Mucosa of rectum (tissue), 2 donors: Measurements from ENCODE around the gene OTUB1.

ENCODE experiments used
- H3K27ac ChIP-seq, 2 donors: one replicate each; pipeline ENCODE4 v1.7.0; 2013; ENCODE audit warnings: inconsistent platforms in 2 of 2, low read depth in 2 of 2, low read length in 2 of 2
- H3K27me3 ChIP-seq, 2 donors: one replicate each; pipeline ENCODE4 v1.7.0; 2013; ENCODE audit warnings: low read length in 2 of 2; ENCODE audit not compliant: control insufficient read depth in 2 of 2, insufficient read depth in 2 of 2
- H3K36me3 ChIP-seq, 2 donors: one replicate each; pipeline ENCODE4 v1.7.0; 2013; ENCODE audit warnings: low read length in 2 of 2; ENCODE audit not compliant: control insufficient read depth in 2 of 2, insufficient read depth in 2 of 2
- H3K4me1 ChIP-seq, 2 donors: one replicate each; pipeline ENCODE4 v1.7.0; 2013; ENCODE audit warnings: low read length in 2 of 2, mild to moderate bottlenecking in 1 of 2; ENCODE audit not compliant: control insufficient read depth in 2 of 2, insufficient read depth in 2 of 2
- H3K4me3 ChIP-seq, 2 donors: one replicate each; pipeline ENCODE4 v1.7.0; 2013; ENCODE audit warnings: low read length in 2 of 2
- H3K9ac ChIP-seq, 2 donors: one replicate each; pipeline ENCODE4 v1.7.0; 2013; ENCODE audit warnings: low read length in 2 of 2, low read depth in 1 of 2, mild to moderate bottlenecking in 1 of 2
- H3K9me3 ChIP-seq, 2 donors: one replicate each; pipeline ENCODE4 v1.7.0; 2013; ENCODE audit warnings: low read length in 2 of 2; ENCODE audit not compliant: control insufficient read depth in 2 of 2
- donor health status: healthy.
- donor health status: Normal muscosa, but diverticular disease.

Gene OTUB1

GRCh38 chr11:64023712-64024710 is 37.8 kb downstream of the OTUB1 start:
- Histone ChIP-seq H3K27ac (no peak overlapping the region), H3K36me3 (no peaks in the 10 kb centered on the region)

DNA sequence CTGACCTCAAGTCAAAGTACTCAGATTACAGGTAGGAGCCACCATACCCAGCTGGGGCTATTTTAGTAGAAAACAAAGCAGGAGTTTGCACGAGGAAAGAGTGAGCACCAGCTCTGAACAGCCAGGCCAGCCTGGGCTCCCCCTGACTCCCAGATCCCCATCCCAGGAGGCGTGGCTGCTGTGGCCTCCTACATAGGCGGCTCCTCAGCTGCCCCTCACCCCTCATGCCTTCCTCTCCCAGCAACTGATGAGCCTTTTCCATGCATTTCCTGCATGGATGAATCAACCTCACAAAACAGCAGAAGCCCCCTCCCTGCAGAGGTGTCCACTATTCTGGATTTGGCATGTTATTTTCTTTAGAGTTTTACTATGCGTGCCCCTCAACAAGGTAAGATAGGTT is 39.0 kb downstream of the OTUB1 start:
- Histone ChIP-seq H3K4me1 (peaks cover 0 to 2% of the 10 kb centered on the region in 2 donors), H3K27ac (no peak overlapping the region), H3K9ac (no peak overlapping the region), H3K4me3 (no peak overlapping the region), H3K9me3 (no peaks in the 10 kb centered on the region), H3K36me3 (no peaks in the 10 kb centered on the region), H3K27me3 (peaks cover 0 to 2% of the 10 kb centered on the region in 2 donors)

More at GRCh38 chr11:64023712-64024710, 37.8 kb downstream of the OTUB1 start:
- no peak overlapping the region for H3K4me3 ChIP-seq
- no peaks in the 10 kb centered on the region for H3K9me3 ChIP-seq
- H3K27me3 ChIP-seq: peaks cover 0 to 2% of the 10 kb centered on the region in 2 donors
- H3K9ac ChIP-seq: no peak overlapping the region
- H3K4me1 ChIP-seq: peaks cover 0 to 2% of the 10 kb centered on the region in 2 donors

DNA sequence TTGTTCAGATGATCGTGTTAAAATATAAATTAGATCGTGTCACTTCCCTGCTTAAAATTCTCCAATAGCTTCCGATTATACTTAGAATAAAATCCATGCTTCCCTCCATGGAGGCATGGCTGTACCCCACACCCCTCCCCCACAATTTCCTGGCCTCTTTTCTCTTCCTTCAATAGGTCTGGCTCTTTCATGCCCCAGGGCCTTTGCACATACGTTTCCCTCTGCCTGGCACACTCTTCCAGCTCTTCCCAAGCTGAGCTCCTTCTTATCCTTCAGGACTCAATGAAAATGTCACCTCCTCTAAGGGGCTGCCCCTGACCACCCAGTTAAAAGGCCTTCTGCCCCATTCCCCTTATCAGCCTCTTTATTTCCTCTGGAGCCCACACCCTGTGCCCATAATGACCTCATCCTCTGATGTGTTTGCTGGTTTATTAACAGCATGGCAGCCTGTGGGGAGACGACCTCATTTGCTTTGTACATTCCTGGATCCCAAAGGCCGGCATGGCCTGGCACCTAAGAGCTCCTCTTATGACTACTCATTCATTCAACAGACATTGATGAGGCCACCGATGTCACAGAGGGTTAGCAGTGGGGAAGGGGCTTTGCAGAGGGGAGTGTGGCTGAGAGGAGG is 40.5 kb downstream of the OTUB1 start:
- Histone ChIP-seq H3K9ac (no peak overlapping the region), H3K4me1 (peaks cover 0 to 2% of the 10 kb centered on the region in 2 donors), H3K9me3 (no peaks in the 10 kb centered on the region), H3K4me3 (no peak overlapping the region), H3K27ac (no peak overlapping the region), H3K27me3 (peaks cover 0 to 2% of the 10 kb centered on the region in 2 donors), H3K36me3 (no peaks in the 10 kb centered on the region)

GRCh38 chr11:64027651-64028397 is 41.6 kb downstream of the OTUB1 start:
- Histone ChIP-seq H3K27ac (no peak overlapping the region), H3K9ac (no peak overlapping the region), H3K4me1 (peaks cover 0 to 2% of the 10 kb centered on the region in 2 donors), H3K36me3 (no peaks in the 10 kb centered on the region), H3K9me3 (no peaks in the 10 kb centered on the region), H3K4me3 (no peak overlapping the region), H3K27me3 (peaks cover 0 to 2% of the 10 kb centered on the region in 2 donors)

- no peak overlapping the region for H3K4me3 ChIP-seq
- H3K36me3 ChIP-seq: no peaks in the 10 kb centered on the region
- peaks cover 0 to 2% of the 10 kb centered on the region in 2 donors for H3K4me1 ChIP-seq
- H3K27me3 ChIP-seq: peaks cover 0 to 2% of the 10 kb centered on the region in 2 donors
- H3K9ac ChIP-seq: no peak overlapping the region
- H3K9me3 ChIP-seq: no peaks in the 10 kb centered on the region
- H3K27ac ChIP-seq: no peak overlapping the region
Measured at GRCh38 chr11:64028398-64029115, 42.3 kb downstream of the OTUB1 start.

GRCh38 chr11:64029773-64030172 is 43.5 kb downstream of the OTUB1 start:
- H3K9me3 ChIP-seq: no peaks in the 10 kb centered on the region
- H3K4me1 ChIP-seq: peaks cover 0 to 2% of the 10 kb centered on the region in 2 donors
- no peaks in the 10 kb centered on the region for H3K36me3 ChIP-seq
- no peak overlapping the region for H3K9ac ChIP-seq
- no peak overlapping the region for H3K27ac ChIP-seq
- H3K27me3 ChIP-seq: peaks cover 6 to 8% of the 10 kb centered on the region in 2 donors
- H3K4me3 ChIP-seq: no peak overlapping the region

GRCh38 chr11:64031001-64031400 is 44.8 kb downstream of the OTUB1 start:
- Histone ChIP-seq H3K4me1 (peaks cover 2 to 4% of the 10 kb centered on the region in 2 donors), H3K27me3 (peaks cover 11 to 12% of the 10 kb centered on the region in 2 donors), H3K9me3 (no peaks in the 10 kb centered on the region)

GRCh38 chr11:64032050-64032449 is 45.8 kb downstream of the OTUB1 start:
- Histone ChIP-seq H3K27me3 (peaks cover 12 to 14% of the 10 kb centered on the region in 2 donors), H3K4me1 (peaks cover 2 to 4% of the 10 kb centered on the region in 2 donors), H3K27ac (no peak overlapping the region), H3K36me3 (no peaks in the 10 kb centered on the region), H3K4me3 (no peak overlapping the region), H3K9ac (no peak overlapping the region), H3K9me3 (no peaks in the 10 kb centered on the region)

More at GRCh38 chr11:64031001-64031400, 44.8 kb downstream of the OTUB1 start:
- Histone ChIP-seq H3K9ac (no peak overlapping the region), H3K4me3 (no peak overlapping the region), H3K36me3 (no peaks in the 10 kb centered on the region), H3K27ac (no peak overlapping the region)

DNA sequence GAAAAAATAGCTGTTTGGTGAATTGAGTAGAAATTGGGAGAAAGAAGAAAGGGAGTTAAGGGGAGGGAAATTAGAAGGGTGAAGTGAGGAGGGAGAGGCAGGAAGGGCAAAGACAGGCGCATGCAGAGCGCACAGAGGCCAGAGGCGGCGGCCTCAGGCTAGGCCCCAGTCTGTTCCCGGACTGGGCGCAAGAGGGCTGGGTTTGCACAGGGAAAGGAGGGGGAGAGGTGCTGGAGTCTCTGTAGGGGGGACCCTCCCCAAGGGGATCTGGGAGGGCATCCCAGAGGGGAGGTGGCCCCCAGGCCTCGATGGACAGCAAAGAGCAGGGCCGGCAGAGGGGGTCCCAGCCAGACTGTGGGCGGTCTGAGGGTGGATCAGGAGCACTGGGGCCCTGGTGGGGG is 48.2 kb downstream of the OTUB1 start:
- peaks cover 0 to 4% of the 10 kb centered on the region in 2 donors for H3K4me1 ChIP-seq
- H3K36me3 ChIP-seq: no peaks in the 10 kb centered on the region
- H3K4me3 ChIP-seq: no peak overlapping the region
- H3K27ac ChIP-seq: no peak overlapping the region
- H3K9me3 ChIP-seq: no peaks in the 10 kb centered on the region
- H3K9ac ChIP-seq: no peak overlapping the region
- peaks cover 17 to 21% of the 10 kb centered on the region in 2 donors for H3K27me3 ChIP-seq
